Measurements from ENCODE around the gene PGAP6. TPM values are rescaled to one million over a fixed set of nuclear protein-coding genes. Genes with fewer than 3 reads are reported as not detected.
"Not testable (repeated sequence)": the region's sequence is repeated elsewhere in the genome, so short reads cannot be mapped to it uniquely, and the experiment has no call there.

The PGAP6 gene
- total RNA-seq, 2 donors from 2014 or later: 116 to 130 TPM

DNA sequence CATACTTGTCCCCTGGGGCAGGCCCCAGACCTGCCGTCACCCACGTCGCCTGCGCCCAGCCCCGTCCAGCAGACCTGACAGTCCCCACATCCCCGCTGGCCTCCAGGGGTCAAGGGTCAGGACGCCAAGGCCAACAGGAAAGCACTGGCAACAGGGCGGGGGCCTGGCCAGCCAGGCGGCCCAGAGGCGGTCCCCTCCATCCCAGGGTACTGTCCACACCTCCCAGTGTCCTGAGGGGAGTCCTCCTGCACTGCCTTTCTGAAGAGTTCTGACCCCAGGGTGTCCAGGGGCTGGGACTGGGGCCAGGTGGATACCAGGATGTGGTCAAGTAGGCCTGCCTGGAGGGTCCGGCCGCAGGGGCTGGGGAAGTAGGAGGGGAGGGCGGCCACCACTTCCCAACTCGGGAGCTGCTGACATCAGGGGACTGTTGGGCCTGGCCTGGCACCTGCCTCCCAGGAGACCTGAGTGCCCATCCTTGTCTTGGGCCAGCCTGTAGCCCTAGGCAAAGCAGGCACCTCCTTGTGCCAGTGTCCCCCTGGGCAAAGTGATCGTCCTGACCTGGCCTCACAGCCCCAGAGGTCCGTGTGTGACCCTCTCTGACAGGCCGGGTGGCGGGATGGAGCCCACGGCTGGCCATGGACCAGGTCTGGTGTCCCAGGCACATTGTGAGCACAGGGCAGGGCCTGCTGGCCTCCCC lies 22.6 kb downstream of the PGAP6 start:
- no peak for DNase-seq
- intact Hi-C loops (cut with DNase I, micrococcal nuclease): no loop called here
- no peak for ATAC-seq

DNA sequence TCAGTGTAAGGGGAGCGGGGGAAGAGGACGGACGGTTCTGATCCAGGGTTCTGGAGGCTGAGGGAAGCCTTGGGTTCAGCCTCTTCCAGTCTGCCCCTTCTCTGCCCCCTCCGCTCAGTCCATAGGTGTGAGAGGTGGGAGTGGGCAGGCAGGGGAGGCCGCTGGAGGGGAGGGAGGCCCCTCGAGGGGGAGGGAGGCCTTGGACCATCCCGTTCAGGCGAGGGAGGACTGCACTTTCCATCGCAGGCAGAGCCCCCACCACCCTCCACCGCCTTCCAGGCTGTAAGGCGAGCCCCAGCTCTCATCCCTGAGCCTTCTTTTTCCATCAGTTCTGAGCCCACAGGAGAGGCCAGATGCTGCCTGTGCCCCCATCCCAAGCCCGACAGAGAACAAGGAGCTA lies 25.0 kb downstream of the PGAP6 start:
- intact Hi-C loops (cut with DNase I, micrococcal nuclease): no loop called here
- DNase-seq (no peak), ATAC-seq (no peak)

DNA sequence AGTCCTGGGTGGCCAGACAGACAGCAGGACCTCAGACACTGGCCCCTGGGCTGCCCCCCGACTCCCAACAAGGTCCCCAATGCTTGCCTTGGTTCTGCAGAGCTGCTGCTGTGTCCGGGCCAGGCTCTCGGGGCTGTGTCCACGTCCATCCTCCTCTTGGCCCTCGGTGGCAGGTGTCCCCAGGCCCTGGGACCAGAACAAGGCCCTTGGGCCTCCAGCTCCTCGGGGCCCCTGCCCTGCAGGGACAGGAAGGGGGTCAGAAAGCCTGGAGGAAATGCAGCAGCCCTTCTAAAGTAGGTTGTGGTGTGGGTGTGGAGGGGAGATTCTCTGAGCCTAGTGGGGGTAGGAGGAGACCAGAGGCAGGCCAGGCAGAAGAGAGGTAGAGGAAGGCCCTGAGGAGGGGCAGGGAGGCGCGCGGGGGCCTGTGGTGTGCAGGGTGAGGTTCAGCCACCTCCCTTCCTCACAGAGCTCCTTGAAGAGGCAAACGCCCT lies 26.8 kb downstream of the PGAP6 start:
- intact Hi-C loops (cut with DNase I, micrococcal nuclease): no loop called here
- no peak for DNase-seq
- ATAC-seq: no peak

DNA sequence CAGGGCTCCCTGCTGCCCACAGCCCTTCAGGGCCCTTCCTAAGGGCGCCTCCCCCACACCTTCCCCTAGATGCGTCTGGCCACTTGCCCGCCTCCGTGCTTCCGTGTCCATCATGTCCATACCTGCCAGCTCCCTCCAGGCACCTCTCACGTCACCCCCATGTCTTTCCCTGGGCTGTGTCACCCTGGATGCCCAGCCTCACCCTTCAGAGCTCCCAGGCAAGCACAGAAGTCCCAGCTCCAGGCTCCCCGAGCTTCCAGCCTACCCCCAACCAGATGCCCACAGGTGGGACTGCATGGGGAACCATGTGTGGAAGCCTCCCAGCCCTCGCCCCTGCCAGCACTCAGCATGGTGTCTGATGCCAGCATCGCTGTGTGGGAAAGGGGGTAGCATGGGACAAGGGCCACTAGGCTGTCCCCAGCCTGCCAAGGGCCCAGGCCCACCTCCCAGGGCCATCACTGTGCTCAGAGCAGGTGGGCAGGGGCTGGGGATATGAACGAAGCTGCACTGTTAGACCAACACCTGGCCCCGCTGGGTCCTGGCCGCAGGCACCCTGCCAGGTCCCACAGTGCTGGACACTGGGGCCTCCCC lies 27.4 kb downstream of the PGAP6 start:
- ATAC-seq (no peak), DNase-seq (no peak)
- intact Hi-C loops (cut with DNase I, micrococcal nuclease): no loop called here

DNA sequence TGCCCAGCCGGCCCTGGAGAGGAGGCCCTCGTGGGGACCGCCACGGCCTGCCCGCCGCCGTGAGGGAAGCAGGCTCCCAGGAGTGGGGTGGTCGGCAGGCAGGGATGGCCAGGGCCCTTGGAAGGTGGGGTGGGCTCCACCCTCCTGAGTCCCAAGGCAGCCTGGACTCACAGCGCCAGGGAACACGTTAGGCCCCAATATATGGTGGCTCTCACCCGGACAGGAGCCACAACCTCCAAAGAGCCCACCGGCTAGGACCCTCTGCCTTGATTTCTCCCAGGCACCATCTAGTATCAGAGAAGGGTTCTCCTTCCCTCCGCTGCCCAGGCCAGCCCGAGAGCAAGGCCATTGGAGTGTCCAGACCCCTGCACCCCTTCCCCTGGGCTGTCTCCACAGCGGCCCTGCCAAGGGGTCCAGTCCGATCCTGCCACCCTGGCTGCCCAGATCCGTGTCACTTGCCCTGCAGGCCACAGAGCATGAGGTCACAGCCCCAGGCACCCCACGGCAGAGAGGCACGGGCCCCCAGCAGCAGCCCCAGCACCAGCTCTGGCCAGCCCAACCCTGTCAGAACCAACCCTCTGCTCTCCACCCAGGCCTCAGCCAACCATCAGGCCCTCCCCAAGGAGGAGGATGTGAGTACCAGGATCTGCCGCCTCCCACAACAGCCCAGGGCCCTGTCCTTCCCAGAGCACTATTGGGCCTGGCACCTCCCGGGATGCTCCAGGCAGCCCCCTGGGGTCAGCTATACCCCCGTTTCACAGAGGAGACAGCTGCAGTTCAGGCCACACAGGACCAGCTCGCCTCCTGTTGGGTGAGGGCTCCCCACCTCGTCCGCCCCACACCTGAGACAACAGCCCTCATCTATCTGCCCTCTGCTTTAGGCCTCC lies 28.1 kb downstream of the PGAP6 start:
- no peak for ATAC-seq
- peak in 1 of 2 donors; percentile 46 for DNase-seq
- intact Hi-C loops (cut with DNase I, micrococcal nuclease): no loop called here

DNA sequence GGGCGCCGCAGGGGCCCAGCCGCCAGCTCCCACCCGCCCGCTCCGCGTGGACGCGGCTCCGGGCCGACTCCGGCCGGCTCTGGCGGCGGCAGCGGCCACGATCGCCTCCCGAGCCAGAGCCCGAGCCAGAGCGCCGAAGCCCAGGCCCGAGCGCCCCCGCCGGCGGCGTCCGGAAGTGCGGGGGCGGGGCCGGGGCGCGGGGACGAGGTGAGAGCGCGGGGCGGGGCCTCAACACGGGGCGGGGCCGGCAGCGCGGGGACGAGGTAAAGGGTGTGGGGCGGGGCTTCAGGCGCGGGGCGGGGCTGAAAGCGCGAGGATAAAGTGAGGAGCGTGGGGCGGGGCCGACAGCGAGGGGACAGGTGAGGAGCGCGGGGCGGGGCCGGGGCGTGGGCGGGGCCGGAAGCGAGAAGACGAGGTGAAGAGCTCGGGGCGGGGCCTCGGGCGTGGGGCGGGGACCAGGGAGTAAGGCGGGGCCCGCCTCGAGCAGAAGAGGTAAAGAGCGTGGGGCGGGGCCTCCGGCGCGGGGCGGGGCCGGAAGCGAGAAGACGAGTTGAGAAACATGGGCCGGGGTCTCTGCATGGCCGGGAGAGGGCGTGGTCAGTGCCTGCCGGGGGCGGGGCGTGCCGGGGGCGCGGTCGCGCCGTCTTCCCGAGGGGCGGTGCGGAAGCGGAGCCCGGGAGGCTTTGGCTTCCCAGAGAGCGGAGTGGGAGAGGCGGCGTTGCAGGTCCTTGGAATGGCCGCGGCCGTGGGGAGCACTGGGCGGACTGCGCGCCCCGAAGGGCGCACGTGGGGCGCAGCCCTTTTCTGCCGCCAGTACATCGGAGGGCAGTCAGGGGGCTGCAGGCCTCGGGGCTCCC lies 29.0 kb downstream of the PGAP6 start, which contains the start of gene AXIN1:
Gene AXIN1, minus strand, starts transcription at position 177 of the 857 bp plus-strand sequence. CDS start 5,698 bp downstream, outside the sequence.
- intact Hi-C loops (cut with DNase I, micrococcal nuclease): no loop called here
- ATAC-seq (peak; percentile 88), DNase-seq (peak; percentile 100)

DNA sequence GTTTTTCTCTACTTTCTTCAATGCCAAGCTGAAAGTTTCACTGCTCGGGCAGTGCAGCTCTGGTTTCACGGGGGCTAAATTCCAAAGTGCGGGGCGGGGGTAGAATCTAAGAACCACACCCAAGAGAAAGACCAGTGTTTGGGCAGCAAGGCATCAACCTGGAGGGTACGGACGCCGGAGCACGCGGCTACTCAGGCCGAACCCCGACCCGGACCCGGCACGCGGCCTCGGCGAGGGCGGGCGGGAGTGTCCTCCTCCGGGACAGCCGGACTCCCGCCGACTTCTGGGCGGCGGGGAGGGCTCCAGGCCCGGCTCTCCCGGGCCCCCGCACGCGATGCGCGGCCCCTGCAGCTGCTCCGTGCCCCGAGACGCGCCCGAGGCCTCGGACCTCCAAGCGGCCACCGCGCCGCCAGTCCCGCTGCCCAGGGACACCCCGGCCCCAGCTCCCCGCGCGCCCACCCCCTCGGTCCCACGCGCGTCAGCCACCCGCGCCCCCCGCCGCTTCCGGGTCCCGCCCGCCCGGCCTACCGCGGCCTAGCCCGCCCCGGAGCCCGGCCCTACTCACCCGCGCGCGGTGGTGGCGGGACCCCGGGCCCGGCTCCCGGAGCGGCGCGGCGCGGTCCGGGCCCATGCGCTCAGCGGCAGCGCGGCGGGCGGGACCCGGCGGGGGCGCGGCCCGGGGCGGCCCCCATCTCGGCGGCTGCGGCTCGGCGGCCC lies 29.8 kb downstream of the PGAP6 start:
- intact Hi-C loops (cut with DNase I, micrococcal nuclease): no loop called here
- ATAC-seq (peak; percentile 2), DNase-seq (peak in 1 of 2 donors; percentile 64)

DNA sequence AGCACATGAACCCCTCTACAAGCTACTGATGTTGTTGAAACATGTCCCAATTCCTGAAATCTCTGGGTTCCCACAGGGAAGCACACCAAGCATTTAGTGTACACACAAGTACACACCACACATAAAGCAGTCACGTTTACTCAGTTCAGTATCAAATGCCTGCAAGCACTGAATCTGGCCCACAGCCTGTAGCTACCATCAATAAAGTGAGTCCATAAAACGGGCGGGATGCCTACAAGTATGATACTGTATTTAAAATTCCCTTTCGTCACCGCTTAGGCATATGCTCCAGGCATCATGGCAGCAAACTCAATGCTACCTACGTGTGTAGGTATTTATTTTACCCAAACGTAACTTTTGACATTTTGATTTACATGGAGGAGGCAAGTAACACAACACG lies 31.6 kb downstream of the PGAP6 start:
- intact Hi-C loops (cut with DNase I, micrococcal nuclease): no loop called here
- ATAC-seq (peak; percentile 16), DNase-seq (no peak)

DNA sequence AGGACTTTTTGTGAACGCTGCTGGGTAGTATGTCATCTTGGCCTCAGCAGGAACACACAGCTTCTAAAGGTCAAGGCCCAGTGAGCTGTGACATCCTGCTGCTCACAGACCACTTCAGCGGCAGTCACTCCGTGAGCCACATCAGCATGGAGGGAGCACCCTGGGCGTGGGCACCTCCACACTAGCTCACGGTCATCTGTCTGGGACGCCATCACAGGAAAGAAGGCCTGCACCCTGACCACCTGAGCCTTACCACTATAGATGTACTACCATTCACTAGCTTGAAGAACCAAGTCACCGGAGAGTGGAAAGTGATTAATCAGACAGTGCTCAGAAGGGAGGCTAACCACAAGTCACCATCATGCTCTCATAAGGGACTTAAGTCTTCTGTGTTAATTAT lies 32.6 kb downstream of the PGAP6 start:
- ATAC-seq (no peak), DNase-seq (no peak)
- intact Hi-C loops (cut with DNase I, micrococcal nuclease): no loop called here

DNA sequence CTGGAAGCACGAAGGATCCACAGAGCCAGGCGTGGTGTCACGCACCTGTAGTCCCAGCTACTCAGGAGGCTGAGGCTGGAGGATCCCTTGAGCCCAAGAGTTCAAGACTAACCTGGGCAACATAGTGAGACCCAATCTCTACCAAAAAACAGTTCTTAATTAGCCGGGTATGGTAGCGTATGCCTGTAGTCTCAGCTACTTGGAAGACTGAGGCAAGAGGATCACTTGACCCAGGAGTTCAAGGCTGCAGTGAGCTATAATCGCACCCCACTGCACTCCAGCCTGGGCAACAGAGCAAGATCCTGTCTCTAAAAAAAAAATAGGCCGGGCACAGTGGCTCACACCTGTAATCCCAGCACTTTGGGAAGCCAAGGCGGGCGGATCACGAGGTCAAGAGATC lies 33.3 kb downstream of the PGAP6 start:
- ATAC-seq; intact Hi-C loops (cut with DNase I, micrococcal nuclease): not testable (repeated sequence)

DNA sequence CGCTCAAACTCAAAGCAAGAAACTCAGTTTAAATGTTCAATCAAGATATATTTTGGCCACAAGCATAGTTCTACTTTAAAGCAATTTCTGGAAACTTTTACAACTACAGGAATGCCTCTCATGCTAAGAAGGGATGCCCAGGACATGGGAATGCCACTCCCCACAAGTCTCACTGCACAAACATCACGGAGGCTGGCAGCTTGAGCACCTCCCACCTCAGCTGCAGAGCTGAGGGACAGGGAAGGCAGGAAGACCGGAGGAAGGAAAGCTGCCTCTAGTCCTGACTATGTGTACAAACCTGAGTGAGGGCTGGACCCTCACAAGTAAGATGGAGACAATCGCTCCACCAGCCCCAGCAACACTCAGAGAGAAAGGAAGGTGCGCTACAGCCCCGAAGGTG lies 34.6 kb downstream of the PGAP6 start:
- no peak for ATAC-seq
- intact Hi-C loops (cut with DNase I, micrococcal nuclease): no loop called here
- no peak for DNase-seq

More for the DNA sequence above, 33.3 kb downstream of the PGAP6 start:
- not testable (repeated sequence) for DNase-seq

DNA sequence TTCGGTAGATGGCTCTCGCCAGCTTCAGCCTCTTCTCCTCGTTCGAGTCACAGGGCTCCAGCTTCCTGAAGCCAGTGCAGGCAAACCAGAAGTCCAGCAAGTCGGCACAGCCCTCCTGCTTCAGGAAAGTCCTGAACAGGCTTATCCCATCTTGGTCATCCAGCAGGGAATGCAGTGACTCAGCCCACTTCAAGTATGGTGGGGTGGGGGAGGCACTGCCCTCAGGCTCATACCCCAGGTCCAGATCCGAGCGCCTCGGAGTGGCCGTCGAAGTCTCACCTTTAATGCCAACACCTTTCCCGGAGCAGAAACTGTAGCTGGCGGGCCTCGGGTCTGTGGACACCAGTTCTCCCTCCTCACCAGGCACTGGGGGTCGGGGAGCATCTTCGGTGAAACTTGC lies 35.2 kb downstream of the PGAP6 start:
- no peak for ATAC-seq
- intact Hi-C loops (cut with DNase I, micrococcal nuclease): no loop called here
- no peak for DNase-seq

DNA sequence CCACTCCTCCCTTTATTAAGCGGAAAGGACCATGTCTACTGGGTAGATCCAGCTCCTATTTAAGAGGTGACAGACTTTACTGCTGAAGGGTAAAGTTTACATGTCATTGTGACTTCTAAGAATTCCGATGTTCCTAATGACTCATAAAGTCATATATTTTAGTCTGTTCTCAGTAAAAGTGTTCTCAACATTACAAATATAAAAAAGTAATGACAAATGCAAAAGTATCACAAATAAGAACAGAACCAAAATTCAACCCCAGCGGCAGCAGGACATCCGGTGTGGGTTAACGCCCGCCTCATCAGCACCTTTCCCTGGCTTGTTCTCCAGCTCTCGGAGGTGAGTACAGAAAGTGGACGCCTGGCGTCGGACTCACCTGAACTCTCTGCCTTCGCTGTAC lies 36.0 kb downstream of the PGAP6 start:
- intact Hi-C loops (cut with DNase I, micrococcal nuclease): no loop called here
- ATAC-seq: no peak
- no peak for DNase-seq

DNA sequence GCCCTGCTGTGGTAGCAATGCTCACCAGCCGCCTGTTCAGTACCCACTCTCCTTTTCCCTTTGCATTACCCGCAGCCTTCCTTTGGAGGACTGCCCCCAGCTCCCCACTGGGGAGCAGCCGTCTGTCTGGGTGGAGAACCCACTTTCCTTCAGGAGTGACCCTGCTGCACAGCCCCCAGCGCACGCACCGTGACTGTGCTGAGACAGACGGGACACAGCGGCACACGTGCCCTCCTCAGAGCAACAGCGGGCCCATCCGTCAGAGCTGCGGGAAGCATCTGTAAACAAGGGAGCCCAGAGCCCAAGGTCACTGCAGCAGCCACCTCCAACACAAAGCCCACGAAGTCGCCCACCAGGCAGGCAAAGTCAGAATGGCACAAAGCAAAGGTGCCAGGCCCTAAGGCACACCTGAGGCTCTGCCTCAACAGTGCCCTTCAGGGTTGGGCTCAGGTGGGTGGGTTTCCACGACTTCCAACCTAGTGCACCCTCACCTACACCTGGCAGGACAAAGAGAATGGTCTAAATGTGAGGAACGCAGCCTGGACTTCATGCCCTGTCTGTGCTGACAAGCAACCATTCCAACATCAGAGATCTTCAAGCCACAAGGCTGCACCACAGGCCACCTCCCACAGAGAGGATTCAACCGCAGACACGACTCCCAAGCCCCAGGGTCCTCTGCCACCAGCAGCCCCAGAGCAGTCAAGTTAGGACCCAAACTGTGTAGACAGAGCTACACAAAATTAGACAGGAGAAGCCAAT lies 39.1 kb downstream of the PGAP6 start:
- intact Hi-C loops (cut with DNase I, micrococcal nuclease): no loop called here
- no peak for ATAC-seq

DNA sequence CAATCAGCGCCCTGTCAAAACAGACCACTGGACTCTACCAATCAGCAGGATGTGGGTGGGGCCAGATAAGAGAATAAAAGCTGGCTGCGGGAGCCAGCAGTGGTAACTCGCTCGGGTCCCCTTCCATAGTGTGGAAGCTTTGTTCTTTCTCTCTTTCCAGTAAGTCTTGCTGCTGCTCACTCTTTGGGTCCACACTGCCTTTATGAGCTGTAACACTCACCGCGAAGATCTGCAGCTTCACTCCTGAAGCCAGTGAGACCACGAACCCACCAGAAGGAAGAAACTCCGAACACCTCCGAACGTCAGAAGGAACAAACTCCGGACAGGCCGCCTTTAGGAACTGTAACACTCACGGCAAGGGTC lies 39.8 kb downstream of the PGAP6 start:
- intact Hi-C loops (cut with DNase I, micrococcal nuclease); DNase-seq; ATAC-seq: not testable (repeated sequence)

More for the DNA sequence above, 39.1 kb downstream of the PGAP6 start:
- no peak for DNase-seq

DNA sequence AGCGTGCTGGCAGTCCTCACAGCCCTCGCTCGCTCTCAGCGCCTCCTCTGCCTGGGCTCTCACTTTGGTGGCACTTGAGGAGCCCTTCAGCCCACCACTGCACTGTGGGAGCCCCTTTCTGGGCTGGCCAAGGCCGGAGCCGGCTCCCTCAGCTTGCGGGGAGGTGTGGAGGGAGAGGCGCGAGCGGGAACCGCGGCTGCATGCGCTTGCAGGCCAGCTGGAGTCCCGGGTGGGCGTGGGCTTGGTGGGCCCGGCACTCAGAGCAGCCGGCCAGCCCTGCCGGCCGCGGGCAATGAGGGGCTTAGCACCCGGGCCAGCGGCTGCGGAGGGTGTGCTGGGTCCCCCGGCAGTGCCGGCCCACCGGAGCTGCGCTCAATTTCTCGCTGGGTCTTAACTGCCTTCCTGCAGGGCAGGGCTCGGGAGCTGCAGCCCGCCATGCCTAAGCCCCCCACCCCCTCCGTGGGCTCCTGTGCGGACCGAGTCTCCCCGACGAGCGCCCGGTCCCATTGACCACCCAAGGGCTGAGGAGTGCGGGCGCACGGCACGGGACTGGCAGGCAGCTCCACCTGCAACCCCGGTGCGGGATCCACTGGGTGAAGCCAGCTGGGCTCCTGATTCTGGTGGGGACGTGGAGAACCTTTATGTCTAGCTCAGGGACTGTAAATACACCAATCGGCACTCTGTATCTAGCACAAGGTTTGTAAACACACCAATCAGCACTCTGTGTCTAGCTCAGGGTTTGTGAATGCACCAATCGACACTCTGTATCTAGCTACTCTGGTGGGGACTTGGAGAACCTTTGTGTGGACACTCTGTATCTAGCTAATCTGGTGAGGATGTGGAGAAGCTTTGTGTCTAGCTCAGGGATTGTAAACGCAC lies 40.4 kb downstream of the PGAP6 start:
- ATAC-seq; intact Hi-C loops (cut with DNase I, micrococcal nuclease): not testable (repeated sequence)

More for the DNA sequence above, 40.4 kb downstream of the PGAP6 start:
- DNase-seq: not testable (repeated sequence)

All from left colon (tissue), 2 donors.